ENCODE data around the gene TXNRD2. TPM values are rescaled to one million over a fixed set of nuclear protein-coding genes. Genes with fewer than 3 reads are reported as not detected.
A peak's percentile ranks its signal among the peaks of the same experiment; 100 is the strongest.

The TXNRD2 gene
- total and polyA plus RNA-seq, 2 experiments from 2014 or later, result 11.2 to 12.4 TPM

GRCh38 chr22:19850763-19851109 lies 90.9 kb downstream of the TXNRD2 start:
- TF ChIP-seq NANOG (IDR thresholded peaks at IDR 0.05; ENCODE audit: borderline replicate concordance) (no peak), POLR2AphosphoS5 (IDR thresholded peaks at IDR 0.05; ENCODE audit: low read depth) (no peak), STAT1 (IDR thresholded peaks at IDR 0.05; ENCODE audit: unreplicated experiment) (no peak), EZH2 (IDR thresholded peaks at IDR 0.05; ENCODE audit: low read depth, unreplicated experiment) (no peak), ZNF462 (CRISPR knock-in tag; IDR thresholded peaks at IDR 0.05) (no peak), JUNB (IDR thresholded peaks at IDR 0.05; ENCODE audit: unreplicated experiment) (no peak)
- no peaks in the 10 kb centered on the region; the same call in 1 of the 2 replicates for H3K36me3 ChIP-seq (ENCODE audit: insufficient read depth)
- Mint-ChIP-seq H3K4me1 (peaks cover 29% of the 10 kb centered on the region), H3K4me3 (no peak overlapping the region; the same call in 2 of the 3 replicates), H3K9me3 (no peaks in the 10 kb centered on the region; the same call in 2 of the 3 replicates), H3K36me3 (ENCODE audit: low read depth) (peaks cover 42% of the 10 kb centered on the region), H3K27ac (peak overlapping the region; percentile 70; the same call in 1 of the 2 replicates), H3K27me3 (ENCODE audit: insufficient read depth, low read depth, poor library complexity) (peaks cover 18% of the 10 kb centered on the region)
- H3K9me2 ChIP-seq (ENCODE audit: insufficient read depth), result no peaks in the 10 kb centered on the region
- peaks cover 10% of the 10 kb centered on the region for H4K20me1 ChIP-seq (replicated peaks; ENCODE audit: insufficient read depth)
- ATAC-seq (no peak), DNase-seq (ENCODE audit: low spot score) (no peak)
- peaks cover 14% of the 10 kb centered on the region; the same call in 1 of the 2 replicates for H3K4me1 ChIP-seq (ENCODE audit: insufficient read depth)
- H3K4me2 ChIP-seq, result no peak overlapping the region
- 0 out of 2 replicates have a peak, but pooled peaks cover 2% of the 10 kb centered on the region for H3F3A ChIP-seq (replicated peaks; ENCODE audit: low read depth)
- H3K27me3 ChIP-seq (ENCODE audit: insufficient read depth), result no peaks in the 10 kb centered on the region
- H3K27ac ChIP-seq (ENCODE audit: low read depth), result no peak overlapping the region
- no peak overlapping the region for H3K4me3 ChIP-seq
- H2AFZ ChIP-seq, result no peak overlapping the region
- peaks cover 38% of the 10 kb centered on the region for H3K79me2 ChIP-seq (replicated peaks; ENCODE audit: insufficient read depth)
